H9 (cell line): Measurements from ENCODE around the gene HECW1. TPM values are rescaled to one million over a fixed set of nuclear protein-coding genes. Genes with fewer than 3 reads are reported as not detected.
A peak's percentile ranks its signal among the peaks of the same experiment; 100 is the strongest.

ENCODE experiments used
- DNase-seq: peaks from one replicate; pipeline ENCODE4 v3.0.0-alpha.2; 2017
- H2AFZ ChIP-seq: one replicate; pipeline ENCODE4 v1.6.1; 2013; ENCODE audit warnings: mild to moderate bottlenecking, low read length, control low read depth, moderate library complexity
- H2AK5ac ChIP-seq: 2 replicates; pipeline ENCODE4 v1.6.1; 2013; ENCODE audit warnings: low read length, control low read depth, mixed read lengths; ENCODE audit not compliant: insufficient read length
- H2BK120ac ChIP-seq: one replicate; pipeline ENCODE4 v1.6.1; 2013; ENCODE audit warnings: low read depth, mild to moderate bottlenecking, low read length, control low read depth, inconsistent platforms; ENCODE audit not compliant: poor library complexity, severe bottlenecking
- H2BK12ac ChIP-seq: 2 replicates; pipeline ENCODE4 v1.6.1; 2013; ENCODE audit warnings: low read length, control low read depth, mixed read lengths, low read depth; ENCODE audit not compliant: insufficient read length
- H2BK15ac ChIP-seq: 2 replicates; pipeline ENCODE4 v1.6.1; 2013; ENCODE audit warnings: low read depth, low read length, control low read depth
- H2BK20ac ChIP-seq: one replicate; pipeline ENCODE4 v1.6.1; 2013; ENCODE audit warnings: low read depth, mild to moderate bottlenecking, low read length, control low read depth, inconsistent platforms; ENCODE audit not compliant: poor library complexity, severe bottlenecking
- H2BK5ac ChIP-seq: 2 replicates; pipeline ENCODE4 v1.6.1; 2013; ENCODE audit warnings: low read length, control low read depth, mixed read lengths; ENCODE audit not compliant: insufficient read length
- H3K14ac ChIP-seq: 2 replicates; pipeline ENCODE4 v1.6.1; 2013; ENCODE audit warnings: low read length, control low read depth; ENCODE audit not compliant: insufficient read depth
- H3K18ac ChIP-seq: 2 replicates; pipeline ENCODE4 v1.6.1; 2013; ENCODE audit warnings: low read depth, mild to moderate bottlenecking, mixed read lengths, low read length, control low read depth; ENCODE audit not compliant: insufficient read length
- H3K23ac ChIP-seq: 2 replicates; pipeline ENCODE4 v1.6.1; 2013; ENCODE audit warnings: low read length, control low read depth, mixed read lengths, low read depth; ENCODE audit not compliant: insufficient read length
- H3K23me2 ChIP-seq: 2 replicates; pipeline ENCODE4 v1.6.1; 2013; ENCODE audit warnings: low read depth, mild to moderate bottlenecking, mixed read lengths, low read length, control low read depth; ENCODE audit not compliant: insufficient read length, poor library complexity, severe bottlenecking
- H3K27ac ChIP-seq: 2 replicates; pipeline ENCODE4 v1.5.1; 2013; ENCODE audit warnings: low read length, control low read depth, mixed read lengths, low read depth; ENCODE audit not compliant: insufficient read length
- H3K27me3 ChIP-seq: 2 replicates; pipeline ENCODE4 v1.6.1; 2013; ENCODE audit warnings: low read length, control low read depth, inconsistent platforms; ENCODE audit not compliant: insufficient read depth
- H3K4ac ChIP-seq: 2 replicates; pipeline ENCODE4 v1.6.1; 2013; ENCODE audit warnings: low read depth, mild to moderate bottlenecking, control low read depth, inconsistent platforms, low read length, moderate library complexity
- H3K4me1 ChIP-seq: 2 replicates; pipeline ENCODE4 v1.6.1; 2013; ENCODE audit warnings: low read length, control low read depth, inconsistent platforms; ENCODE audit not compliant: insufficient read depth
- H3K4me2 ChIP-seq: 2 replicates; pipeline ENCODE4 v1.6.1; 2013; ENCODE audit warnings: low read length, control low read depth, mixed read lengths; ENCODE audit not compliant: insufficient read length, insufficient read depth
- H3K56ac ChIP-seq: 2 replicates; pipeline ENCODE4 v1.6.1; 2013; ENCODE audit warnings: low read depth, mild to moderate bottlenecking, mixed read lengths, low read length, control low read depth; ENCODE audit not compliant: insufficient read length
- H3K79me1 ChIP-seq: 2 replicates; pipeline ENCODE4 v1.6.1; 2013; ENCODE audit warnings: low read depth, mild to moderate bottlenecking, moderate library complexity, low read length, control low read depth, inconsistent platforms; ENCODE audit not compliant: insufficient read depth, poor library complexity, severe bottlenecking
- H3K79me2 ChIP-seq: 2 replicates; pipeline ENCODE4 v1.6.1; 2013; ENCODE audit warnings: low read length, control low read depth, inconsistent platforms; ENCODE audit not compliant: insufficient read depth
- H3K9ac ChIP-seq: 2 replicates; pipeline ENCODE4 v1.6.1; 2013; ENCODE audit warnings: low read length, control low read depth, mixed read lengths; ENCODE audit not compliant: insufficient read length; ENCODE audit errors: extremely low read depth
- H3K9me3 ChIP-seq: one replicate; pipeline ENCODE4 v1.6.1; 2013; ENCODE audit warnings: low read depth, low read length, inconsistent platforms; ENCODE audit not compliant: control insufficient read depth
- H3T11ph ChIP-seq: one replicate; pipeline ENCODE4 v1.6.1; 2013; ENCODE audit warnings: mild to moderate bottlenecking, low read length, control low read depth, inconsistent platforms
- H4K20me1 ChIP-seq: one replicate; pipeline ENCODE4 v1.6.1; 2013; ENCODE audit not compliant: control insufficient read depth, insufficient read length, insufficient read depth
- H4K5ac ChIP-seq: 2 replicates; pipeline ENCODE4 v1.6.1; 2013; ENCODE audit warnings: low read depth, mild to moderate bottlenecking, mixed read lengths, low read length, control low read depth; ENCODE audit not compliant: insufficient read length
- H4K8ac ChIP-seq: replicated peaks from 2 replicates; pipeline ENCODE4 v1.6.1; 2013; ENCODE audit warnings: low read length, control low read depth, mixed read lengths, low read depth; ENCODE audit not compliant: insufficient read length
- H4K91ac ChIP-seq: 2 replicates; pipeline ENCODE4 v1.6.1; 2013; ENCODE audit warnings: low read depth, mild to moderate bottlenecking, moderate library complexity, mixed read lengths, low read length, control low read depth; ENCODE audit not compliant: insufficient read length
- H3K27ac Mint-ChIP-seq, 3 experiments: 2 replicates in 2 of 3; 3 replicates in 1 of 3; pipeline ENCODE4 v1.8.0; 2020 to 2021; ENCODE audit warnings: mixed read lengths in 3 of 3, mild to moderate bottlenecking in 1 of 3, moderate library complexity in 1 of 3
- H3K27me3 Mint-ChIP-seq: 2 replicates; pipeline ENCODE4 v1.8.0; 2021; ENCODE audit warnings: low read depth, mild to moderate bottlenecking, moderate library complexity, mixed read lengths
- H3K36me3 Mint-ChIP-seq, 3 experiments: 2 replicates in 2 of 3; 3 replicates in 1 of 3; pipeline ENCODE4 v1.8.0; 2020 to 2021; ENCODE audit warnings: low read depth in 3 of 3, mixed read lengths in 3 of 3; ENCODE audit not compliant: insufficient read depth in 1 of 3
- H3K4me1 Mint-ChIP-seq, 2 experiments: 2 replicates each; pipeline ENCODE4 v1.8.0; 2020; ENCODE audit warnings: mixed read lengths in 2 of 2
- H3K4me3 Mint-ChIP-seq, 2 experiments: 2 replicates in 1 of 2; 3 replicates in 1 of 2; pipeline ENCODE4 v1.8.0; 2020 to 2021; ENCODE audit warnings: mild to moderate bottlenecking in 2 of 2, mixed read lengths in 2 of 2, moderate library complexity in 1 of 2
- H3K9me3 Mint-ChIP-seq, 2 experiments: 2 replicates in 1 of 2; 3 replicates in 1 of 2; pipeline ENCODE4 v1.8.0; 2020; ENCODE audit warnings: mild to moderate bottlenecking in 2 of 2, mixed read lengths in 2 of 2, moderate library complexity in 1 of 2
- WGBS: extraction: QIAGEN DNeasy Blood & Tissue Kit; methylation state at CpG from one replicate; pipeline ENCODE4 v1.1.7; 2013; ENCODE audit warnings: missing lambda C conversion rate, low lambda C conversion rate, mixed read lengths; ENCODE audit not compliant: insufficient read length; ENCODE audit errors: extremely low coverage; 5-methylcytosine and 5-hydroxymethylcytosine counted together
- total RNA-seq: library from RNA; stranded (reverse); gene quantifications from 2 replicates; pipeline ENCODE4 v1.2.1, GENCODE V29; 2021
- TF ChIP-seq, protein P1 (sequence below): fragments of 200-600 bp; sonication (generic); conservative IDR thresholded peaks from 3 replicates; pipeline ENCODE4 v1.8.0; 2021; ENCODE audit warnings: antibody characterized with exemption, mild to moderate bottlenecking

The HECW1 gene
- total RNA-seq, 1 experiment from 2014 or later, result 5.0 TPM

- no peak overlapping the region for H2AK5ac ChIP-seq
- H2BK20ac ChIP-seq, result no peak overlapping the region
- Mint-ChIP-seq H3K27me3 (no peaks in the 10 kb centered on the region), H3K4me3 (no peak overlapping the region), H3K36me3 (no peaks in the 10 kb centered on the region), H3K4me1 (peaks cover 4 to 11% of the 10 kb centered on the region in 2 experiments; a peak in 3 of 4 replicates), H3K9me3 (no peaks in the 10 kb centered on the region), H3K27ac (peak overlapping the region in 1 of 3 experiments; percentile 15; a peak in 1 of 7 replicates)
- no peaks in the 10 kb centered on the region for H3K9me3 ChIP-seq
- H3K4me2 ChIP-seq, result no peak overlapping the region
- no peaks in the 10 kb centered on the region for H3K27me3 ChIP-seq
- no peaks in the 10 kb centered on the region for H3K4me1 ChIP-seq
- no peaks in the 10 kb centered on the region for H4K20me1 ChIP-seq
- DNase-seq, result no peak
- no peak overlapping the region for H4K8ac ChIP-seq
- H2BK120ac ChIP-seq, result no peak overlapping the region
- H3K4ac ChIP-seq, result no peak overlapping the region
- H2AFZ ChIP-seq, result no peak overlapping the region
- no peak overlapping the region for H2BK12ac ChIP-seq
- no peak overlapping the region for H3K23ac ChIP-seq
- H3K9ac ChIP-seq, result no peak overlapping the region
- H3K79me1 ChIP-seq, result no peaks in the 10 kb centered on the region
- no peak overlapping the region for H2BK15ac ChIP-seq
- H3K79me2 ChIP-seq, result no peaks in the 10 kb centered on the region
- WGBS, result no CpG with 5 or more reads among the region's 5 CpGs
- H3K27ac ChIP-seq, result no peak overlapping the region
- H4K91ac ChIP-seq, result no peak overlapping the region
- no peak overlapping the region for H3K56ac ChIP-seq
- H3K23me2 ChIP-seq, result no peaks in the 10 kb centered on the region
- no peak overlapping the region for H3T11ph ChIP-seq
- H3K18ac ChIP-seq, result no peak overlapping the region
- no peak overlapping the region for H3K14ac ChIP-seq
- TF ChIP-seq, protein P1, sequence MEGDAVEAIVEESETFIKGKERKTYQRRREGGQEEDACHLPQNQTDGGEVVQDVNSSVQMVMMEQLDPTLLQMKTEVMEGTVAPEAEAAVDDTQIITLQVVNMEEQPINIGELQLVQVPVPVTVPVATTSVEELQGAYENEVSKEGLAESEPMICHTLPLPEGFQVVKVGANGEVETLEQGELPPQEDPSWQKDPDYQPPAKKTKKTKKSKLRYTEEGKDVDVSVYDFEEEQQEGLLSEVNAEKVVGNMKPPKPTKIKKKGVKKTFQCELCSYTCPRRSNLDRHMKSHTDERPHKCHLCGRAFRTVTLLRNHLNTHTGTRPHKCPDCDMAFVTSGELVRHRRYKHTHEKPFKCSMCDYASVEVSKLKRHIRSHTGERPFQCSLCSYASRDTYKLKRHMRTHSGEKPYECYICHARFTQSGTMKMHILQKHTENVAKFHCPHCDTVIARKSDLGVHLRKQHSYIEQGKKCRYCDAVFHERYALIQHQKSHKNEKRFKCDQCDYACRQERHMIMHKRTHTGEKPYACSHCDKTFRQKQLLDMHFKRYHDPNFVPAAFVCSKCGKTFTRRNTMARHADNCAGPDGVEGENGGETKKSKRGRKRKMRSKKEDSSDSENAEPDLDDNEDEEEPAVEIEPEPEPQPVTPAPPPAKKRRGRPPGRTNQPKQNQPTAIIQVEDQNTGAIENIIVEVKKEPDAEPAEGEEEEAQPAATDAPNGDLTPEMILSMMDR, result no peak
- no peak overlapping the region for H2BK5ac ChIP-seq
- H4K5ac ChIP-seq, result no peak overlapping the region
Measured at GRCh38 chr7:43311052-43311451, 198.6 kb downstream of the HECW1 start.
